Measurements from ENCODE around the gene KCNT1. TPM values are rescaled to one million over a fixed set of nuclear protein-coding genes. Genes with fewer than 3 reads are reported as not detected.

The KCNT1 gene
- total RNA-seq, 1 donor: not detected

DNA sequence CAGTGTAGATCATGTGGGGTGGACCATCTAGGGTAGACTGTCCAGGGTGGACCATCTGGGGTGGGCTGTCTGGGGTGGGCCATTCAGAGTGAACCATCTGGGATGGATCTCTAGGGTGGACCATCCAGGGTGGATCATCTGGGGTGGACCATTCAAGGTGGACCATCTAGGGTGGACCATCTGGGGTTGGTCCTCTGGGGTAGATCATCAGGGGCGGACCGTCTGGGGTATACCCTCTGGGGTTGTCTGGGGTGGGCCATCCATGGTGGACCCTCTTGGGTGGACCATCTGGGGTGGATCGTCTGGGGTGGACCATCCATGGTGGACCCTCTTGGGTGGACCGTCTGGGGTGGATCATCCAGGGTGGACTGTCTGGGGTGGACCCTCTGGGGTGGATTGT is 64.3 kb downstream of the KCNT1 start:
- H3K79me2 ChIP-seq (ENCODE audit: insufficient read depth, low read length): no peaks in the 10 kb centered on the region
- H3K36me3 ChIP-seq (ENCODE audit: insufficient read depth, low read length): no peaks in the 10 kb centered on the region
- H3K27me3 ChIP-seq (ENCODE audit: insufficient read depth, low read length): no peaks in the 10 kb centered on the region
- no peak overlapping the region for H3K27ac ChIP-seq (ENCODE audit: low read depth, low read length)
- H2AFZ ChIP-seq (ENCODE audit: low read length): no peak overlapping the region
- no peak for DNase-seq (ENCODE audit: insufficient read length, low spot score, missing footprints)
- no peaks in the 10 kb centered on the region for H4K20me1 ChIP-seq (ENCODE audit: insufficient read depth, low read length)
- TF ChIP-seq, protein P1, sequence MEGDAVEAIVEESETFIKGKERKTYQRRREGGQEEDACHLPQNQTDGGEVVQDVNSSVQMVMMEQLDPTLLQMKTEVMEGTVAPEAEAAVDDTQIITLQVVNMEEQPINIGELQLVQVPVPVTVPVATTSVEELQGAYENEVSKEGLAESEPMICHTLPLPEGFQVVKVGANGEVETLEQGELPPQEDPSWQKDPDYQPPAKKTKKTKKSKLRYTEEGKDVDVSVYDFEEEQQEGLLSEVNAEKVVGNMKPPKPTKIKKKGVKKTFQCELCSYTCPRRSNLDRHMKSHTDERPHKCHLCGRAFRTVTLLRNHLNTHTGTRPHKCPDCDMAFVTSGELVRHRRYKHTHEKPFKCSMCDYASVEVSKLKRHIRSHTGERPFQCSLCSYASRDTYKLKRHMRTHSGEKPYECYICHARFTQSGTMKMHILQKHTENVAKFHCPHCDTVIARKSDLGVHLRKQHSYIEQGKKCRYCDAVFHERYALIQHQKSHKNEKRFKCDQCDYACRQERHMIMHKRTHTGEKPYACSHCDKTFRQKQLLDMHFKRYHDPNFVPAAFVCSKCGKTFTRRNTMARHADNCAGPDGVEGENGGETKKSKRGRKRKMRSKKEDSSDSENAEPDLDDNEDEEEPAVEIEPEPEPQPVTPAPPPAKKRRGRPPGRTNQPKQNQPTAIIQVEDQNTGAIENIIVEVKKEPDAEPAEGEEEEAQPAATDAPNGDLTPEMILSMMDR (IDR thresholded peaks at IDR 0.05; ENCODE audit: extremely low read depth, low read depth, low read length): no peak
- no peaks in the 10 kb centered on the region for H3K9me3 ChIP-seq (ENCODE audit: low read depth, low read length)
- no peak overlapping the region for H3K4me2 ChIP-seq (ENCODE audit: insufficient read depth, low read length)
- H3K4me3 ChIP-seq (ENCODE audit: insufficient read depth, low read length): no peak overlapping the region
- H3K4me1 ChIP-seq (ENCODE audit: insufficient read depth, low read length): no peaks in the 10 kb centered on the region

DNA sequence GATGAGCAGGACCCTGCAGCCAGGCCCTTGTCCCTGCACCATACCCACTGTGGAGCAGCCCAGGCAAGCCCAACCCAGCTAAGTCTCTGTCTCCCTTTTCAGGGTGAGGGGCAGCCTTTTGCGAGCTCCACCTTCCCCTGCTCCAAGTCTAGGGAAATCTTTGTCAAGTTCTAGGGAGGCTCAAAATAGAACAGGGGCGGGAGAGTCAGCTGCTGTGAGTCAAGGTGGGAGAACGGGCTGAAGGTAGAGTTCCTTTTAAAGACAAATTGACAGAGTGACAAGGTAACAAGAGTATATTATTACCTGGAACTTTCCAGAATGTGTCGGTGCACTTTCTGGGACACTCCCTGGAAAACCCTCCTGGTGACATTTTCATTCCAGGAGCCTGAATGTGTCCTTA is 64.7 kb downstream of the KCNT1 start:
- Histone ChIP-seq H3K4me1 (ENCODE audit: insufficient read depth, low read length) (no peaks in the 10 kb centered on the region), H2AFZ (ENCODE audit: low read length) (no peak overlapping the region), H3K79me2 (ENCODE audit: insufficient read depth, low read length) (no peaks in the 10 kb centered on the region), H3K36me3 (ENCODE audit: insufficient read depth, low read length) (no peaks in the 10 kb centered on the region), H3K27ac (ENCODE audit: low read depth, low read length) (no peak overlapping the region), H3K4me3 (ENCODE audit: insufficient read depth, low read length) (no peak overlapping the region), H3K4me2 (ENCODE audit: insufficient read depth, low read length) (no peak overlapping the region), H3K9me3 (ENCODE audit: low read depth, low read length) (no peaks in the 10 kb centered on the region), H3K27me3 (ENCODE audit: insufficient read depth, low read length) (no peaks in the 10 kb centered on the region), H4K20me1 (ENCODE audit: insufficient read depth, low read length) (no peaks in the 10 kb centered on the region)
- TF ChIP-seq, protein P1 (IDR thresholded peaks at IDR 0.05; ENCODE audit: extremely low read depth, low read depth, low read length): no peak
- no peak for DNase-seq (ENCODE audit: insufficient read length, low spot score, missing footprints)

- TF ChIP-seq, protein P1 (IDR thresholded peaks at IDR 0.05; ENCODE audit: extremely low read depth, low read depth, low read length): no peak
- H2AFZ ChIP-seq (ENCODE audit: low read length): no peak overlapping the region
- H3K4me1 ChIP-seq (ENCODE audit: insufficient read depth, low read length): no peaks in the 10 kb centered on the region
- H3K79me2 ChIP-seq (ENCODE audit: insufficient read depth, low read length): no peaks in the 10 kb centered on the region
- no peak for DNase-seq (ENCODE audit: insufficient read length, low spot score, missing footprints)
- no peaks in the 10 kb centered on the region for H3K9me3 ChIP-seq (ENCODE audit: low read depth, low read length)
- H4K20me1 ChIP-seq (ENCODE audit: insufficient read depth, low read length): no peaks in the 10 kb centered on the region
- H3K27ac ChIP-seq (ENCODE audit: low read depth, low read length): no peak overlapping the region
- H3K4me3 ChIP-seq (ENCODE audit: insufficient read depth, low read length): no peak overlapping the region
- no peak overlapping the region for H3K4me2 ChIP-seq (ENCODE audit: insufficient read depth, low read length)
- H3K27me3 ChIP-seq (ENCODE audit: insufficient read depth, low read length): no peaks in the 10 kb centered on the region
- H3K36me3 ChIP-seq (ENCODE audit: insufficient read depth, low read length): no peaks in the 10 kb centered on the region
These were observed 66.7 kb downstream of the KCNT1 start for GRCh38 chr9:135768516-135769218.

- TF ChIP-seq, protein P1 (IDR thresholded peaks at IDR 0.05; ENCODE audit: extremely low read depth, low read depth, low read length): no peak
- no peak for DNase-seq (ENCODE audit: insufficient read length, low spot score, missing footprints)
- H3K27ac ChIP-seq (ENCODE audit: low read depth, low read length): no peak overlapping the region
- H3K36me3 ChIP-seq (ENCODE audit: insufficient read depth, low read length): no peaks in the 10 kb centered on the region
- H3K9me3 ChIP-seq (ENCODE audit: low read depth, low read length): no peaks in the 10 kb centered on the region
- H4K20me1 ChIP-seq (ENCODE audit: insufficient read depth, low read length): no peaks in the 10 kb centered on the region
- H3K4me2 ChIP-seq (ENCODE audit: insufficient read depth, low read length): no peak overlapping the region
- no peak overlapping the region for H2AFZ ChIP-seq (ENCODE audit: low read length)
- H3K4me1 ChIP-seq (ENCODE audit: insufficient read depth, low read length): no peaks in the 10 kb centered on the region
- no peaks in the 10 kb centered on the region for H3K27me3 ChIP-seq (ENCODE audit: insufficient read depth, low read length)
- H3K4me3 ChIP-seq (ENCODE audit: insufficient read depth, low read length): no peak overlapping the region
- H3K79me2 ChIP-seq (ENCODE audit: insufficient read depth, low read length): no peaks in the 10 kb centered on the region
These were observed 67.7 kb downstream of the KCNT1 start for GRCh38 chr9:135769489-135770202.

Measured in osteoblast (primary cell).